NCI-H2227 (cell line): ENCODE data around the gene BANF1.
"Not testable (repeated sequence)": the region's sequence is repeated elsewhere in the genome, so short reads cannot be mapped to it uniquely, and the experiment has no call there.

Experiments used
- DNase-seq: peaks from one replicate; lab custom pipeline; 2025; ENCODE audit not compliant: unreplicated experiment; lab: John Stamatoyannopoulos, UW

Gene BANF1

DNA sequence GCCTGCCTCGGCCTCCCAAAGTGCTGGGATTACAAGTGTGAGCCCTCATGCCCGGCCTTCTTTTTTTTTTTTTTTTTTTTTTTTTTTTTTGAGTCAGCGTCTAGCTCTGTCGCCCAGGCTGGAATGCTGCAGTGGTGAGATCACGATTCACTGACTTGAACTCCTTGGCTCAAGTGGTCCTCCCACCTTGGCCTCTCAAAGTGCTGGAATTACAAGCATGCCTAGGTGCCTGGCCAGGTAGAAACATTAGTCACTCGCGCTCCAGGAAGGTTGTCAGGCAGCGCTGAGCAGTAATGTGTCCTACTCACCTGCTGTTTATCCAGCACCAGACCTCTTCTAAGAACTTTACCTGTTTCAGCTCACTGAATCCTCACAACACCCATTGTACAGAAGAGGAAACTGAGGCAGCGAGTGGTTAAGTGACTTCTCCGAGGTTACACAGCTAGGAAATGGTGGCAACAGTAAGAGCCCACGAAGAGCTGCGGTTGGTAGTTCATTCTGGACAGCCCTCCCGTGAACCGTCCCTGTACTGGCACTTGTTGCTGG lies 9.0 kb downstream of the BANF1 start:
- no peak for DNase-seq

DNA sequence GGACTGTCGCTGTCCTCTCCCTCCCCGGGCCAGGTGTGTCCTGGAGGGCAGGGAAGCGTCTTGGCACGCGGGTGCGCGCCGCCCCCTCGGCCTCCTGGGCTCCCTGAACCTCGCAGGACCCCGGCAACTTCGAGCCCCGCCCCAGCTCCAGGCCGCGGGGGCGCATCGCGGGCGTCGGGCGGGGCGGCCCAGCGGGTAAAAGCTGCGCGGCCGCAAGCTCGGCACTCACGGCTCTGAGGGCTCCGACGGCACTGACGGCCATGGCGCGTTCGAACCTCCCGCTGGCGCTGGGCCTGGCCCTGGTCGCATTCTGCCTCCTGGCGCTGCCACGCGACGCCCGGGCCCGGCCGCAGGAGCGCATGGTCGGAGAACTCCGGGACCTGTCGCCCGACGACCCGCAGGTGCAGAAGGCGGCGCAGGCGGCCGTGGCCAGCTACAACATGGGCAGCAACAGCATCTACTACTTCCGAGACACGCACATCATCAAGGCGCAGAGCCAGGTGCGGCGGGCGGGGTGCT lies 9.5 kb downstream of the BANF1 start, which contains the start of gene CST6:
CST6 (plus strand) TSS at position 224 of the 519 bp plus-strand sequence; CDS start at position 261, 37 bp downstream.
- DNase-seq = no peak

DNA sequence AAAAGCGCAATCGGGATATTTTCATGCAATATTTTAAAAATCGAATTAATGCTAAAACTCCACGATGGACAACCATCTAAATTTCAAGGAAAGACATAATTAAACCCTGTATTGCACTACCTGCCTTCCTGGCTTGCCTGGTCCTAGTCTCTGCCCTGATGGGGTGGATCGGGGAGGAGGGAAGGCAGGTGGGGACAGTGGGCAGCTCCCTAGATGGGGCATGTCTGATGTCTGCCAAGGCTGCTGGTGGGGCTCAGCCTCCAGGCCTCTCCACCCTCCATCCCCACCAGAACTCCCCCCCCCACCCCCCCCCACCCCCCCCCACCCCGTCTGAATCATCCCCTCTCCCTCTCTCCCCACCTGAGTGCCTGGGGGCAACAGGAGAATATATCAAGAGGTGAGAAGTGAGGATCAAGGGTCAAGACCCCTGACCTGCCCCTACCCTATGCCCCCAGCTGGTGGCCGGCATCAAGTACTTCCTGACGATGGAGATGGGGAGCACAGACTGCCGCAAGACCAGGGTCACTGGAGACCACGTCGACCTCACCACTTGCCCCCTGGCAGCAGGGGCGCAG lies 10.2 kb downstream of the BANF1 start:
- no peak for DNase-seq

DNA sequence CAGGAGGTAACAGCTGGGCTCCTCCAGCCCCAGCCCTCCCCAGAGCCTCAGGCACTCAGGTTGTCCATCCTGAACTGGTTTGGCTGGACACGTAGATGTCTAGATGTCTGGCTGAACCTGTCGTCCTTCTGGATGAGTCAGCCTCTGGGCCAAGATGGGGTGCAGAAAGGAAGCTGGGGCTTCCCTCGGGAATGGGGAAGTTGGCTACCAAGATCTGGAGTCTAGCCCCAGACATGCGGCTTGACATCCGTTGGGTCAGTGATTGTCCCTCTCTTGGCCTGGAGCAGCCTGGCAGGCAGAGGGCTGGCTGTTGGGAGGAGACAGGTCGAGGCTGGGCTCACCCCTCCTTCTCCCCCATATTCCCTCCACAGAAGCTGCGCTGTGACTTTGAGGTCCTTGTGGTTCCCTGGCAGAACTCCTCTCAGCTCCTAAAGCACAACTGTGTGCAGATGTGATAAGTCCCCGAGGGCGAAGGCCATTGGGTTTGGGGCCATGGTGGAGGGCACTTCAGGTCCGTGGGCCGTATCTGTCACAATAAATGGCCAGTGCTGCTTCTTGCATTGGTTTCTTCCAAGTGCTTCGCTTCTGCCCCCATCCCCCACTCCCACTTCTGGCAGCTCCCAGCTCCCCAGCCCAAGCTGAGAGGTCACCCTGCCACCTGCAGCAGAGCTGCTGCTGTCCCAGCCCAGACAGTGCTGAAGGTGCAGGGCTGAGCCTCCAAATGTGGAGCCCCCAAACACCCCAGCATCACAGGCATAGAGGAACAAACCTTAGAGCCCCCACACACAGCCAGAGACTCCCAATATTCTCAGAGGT lies 10.9 kb downstream of the BANF1 start:
- DNase-seq = no peak

DNA sequence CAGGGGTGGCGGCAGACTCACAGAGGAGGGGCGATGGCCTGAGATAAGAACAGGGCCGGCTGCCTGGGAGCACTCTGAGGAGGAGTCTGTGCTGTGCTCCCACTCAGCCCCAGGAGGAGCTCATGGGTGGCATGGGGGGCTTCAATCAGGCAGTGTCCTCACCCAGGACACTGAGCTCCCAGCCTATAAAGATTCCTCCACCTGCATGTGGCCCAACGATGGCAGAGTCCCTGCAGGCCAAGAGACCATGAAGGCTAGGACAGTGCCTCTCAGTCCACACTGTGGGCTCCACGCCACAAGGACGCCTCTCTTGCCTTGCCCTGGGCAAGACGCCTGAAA lies 11.4 kb downstream of the BANF1 start:
- no peak for DNase-seq

DNA sequence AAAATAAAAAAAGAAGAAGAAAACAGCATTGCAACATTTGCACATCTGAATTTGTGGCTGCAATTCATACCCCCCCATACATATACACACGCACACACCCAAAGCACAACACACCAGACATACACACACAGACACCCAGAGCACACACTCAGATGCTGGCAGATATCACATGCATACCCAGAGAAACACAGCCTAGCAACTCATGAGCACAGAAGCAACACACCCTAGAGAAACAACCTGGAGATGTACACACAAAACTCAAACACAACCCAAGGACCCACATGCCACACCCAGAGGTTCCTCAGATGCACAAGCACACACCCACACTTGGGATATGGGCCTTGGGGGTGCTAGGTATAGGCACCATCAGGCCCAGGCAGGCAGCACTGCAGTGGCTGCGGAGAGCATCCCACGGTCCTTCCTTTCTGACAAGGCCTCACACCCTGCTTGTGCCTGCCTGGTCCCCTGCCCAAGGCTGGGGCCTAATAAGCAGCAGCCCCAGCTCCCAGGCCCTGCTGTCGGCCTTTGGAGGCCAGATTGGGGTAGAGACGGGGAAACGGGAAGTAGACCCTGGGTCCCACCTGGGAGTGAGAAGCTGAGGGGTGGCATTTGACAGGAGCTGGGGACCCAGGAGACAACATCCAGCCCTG lies 12.6 kb downstream of the BANF1 start:
- no peak for DNase-seq

DNA sequence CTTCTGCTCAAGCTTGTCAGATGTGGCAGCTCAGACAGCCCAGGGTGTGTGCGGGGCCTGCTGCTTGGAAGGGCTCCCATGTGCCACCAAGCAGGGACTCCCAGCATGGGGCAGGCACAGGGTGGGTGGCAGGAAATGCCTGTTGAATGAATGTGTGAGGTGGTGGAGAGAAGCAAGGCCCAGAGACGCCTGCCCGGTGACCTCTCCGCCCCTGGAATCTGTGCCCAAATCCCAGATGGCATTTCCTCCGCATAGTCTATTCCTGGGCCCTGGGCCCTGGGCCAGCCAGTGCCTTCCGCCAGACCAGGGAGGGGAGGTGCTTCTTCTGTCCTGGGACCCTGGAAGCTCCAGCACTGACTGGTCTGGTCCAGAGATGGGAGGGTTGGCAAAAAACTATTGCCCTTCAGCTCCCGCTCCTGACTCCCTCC lies 13.2 kb downstream of the BANF1 start:
- no peak for DNase-seq

DNA sequence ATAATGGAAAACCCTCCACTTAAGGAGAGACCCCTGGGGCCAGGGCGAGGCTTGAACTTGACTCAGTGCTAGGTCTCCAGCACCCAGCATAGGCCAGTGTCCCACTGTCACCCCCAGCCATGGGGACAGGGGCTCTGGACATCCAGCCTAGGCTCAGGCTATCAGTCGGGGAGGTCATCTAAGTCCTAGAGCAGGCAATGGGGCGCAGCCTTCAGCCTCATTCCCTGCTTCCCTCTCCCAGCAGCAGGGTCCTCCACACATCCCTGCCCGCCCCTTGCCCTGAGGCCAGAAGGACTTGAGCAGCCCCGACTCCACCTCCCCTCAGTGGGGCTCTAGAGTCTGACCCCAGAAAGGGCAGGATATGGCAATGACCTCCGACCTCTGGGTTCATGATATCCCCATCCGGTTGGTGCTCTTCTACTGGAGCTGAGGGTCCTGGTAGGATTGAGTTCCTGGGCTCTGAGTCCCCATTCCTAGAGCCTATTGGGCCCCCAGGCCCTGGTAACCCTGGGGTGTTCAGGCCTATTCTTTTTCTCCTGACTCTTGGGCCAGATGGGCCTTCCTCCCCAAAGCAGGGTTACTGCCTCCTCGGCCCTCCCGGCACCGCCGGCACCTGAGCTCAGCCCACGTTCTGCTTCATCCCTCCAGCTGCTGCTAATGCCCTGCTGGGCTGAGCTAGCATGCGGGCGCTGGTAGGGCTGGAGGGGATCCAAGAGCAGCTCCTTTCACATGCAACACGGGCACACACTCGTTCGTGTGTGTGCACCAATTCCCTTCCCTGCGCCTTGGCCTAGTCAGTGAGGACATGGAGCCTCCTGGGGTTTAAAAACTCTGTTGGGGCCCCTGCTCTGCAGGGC lies 13.9 kb downstream of the BANF1 start:
- DNase-seq = no peak

DNA sequence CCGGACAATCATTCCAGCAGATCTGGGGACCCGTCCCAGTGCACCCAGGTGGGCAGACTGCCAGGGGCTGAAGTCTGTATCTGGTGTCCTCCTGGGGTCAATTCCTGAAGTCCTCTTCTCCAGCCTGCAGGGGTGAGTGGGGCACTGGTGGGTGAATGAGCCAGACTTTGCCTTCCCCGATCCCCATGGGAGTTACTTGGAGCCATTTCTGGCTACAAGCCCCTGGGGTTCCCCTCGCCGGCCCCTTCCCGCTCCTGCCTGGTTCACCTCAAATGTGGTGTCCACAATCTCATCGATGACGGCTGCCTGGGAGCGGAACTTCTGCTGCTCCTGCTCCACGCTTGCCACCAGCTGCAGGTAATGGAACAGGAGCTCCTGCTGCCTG lies 14.5 kb downstream of the BANF1 start:
- DNase-seq = no peak

DNA sequence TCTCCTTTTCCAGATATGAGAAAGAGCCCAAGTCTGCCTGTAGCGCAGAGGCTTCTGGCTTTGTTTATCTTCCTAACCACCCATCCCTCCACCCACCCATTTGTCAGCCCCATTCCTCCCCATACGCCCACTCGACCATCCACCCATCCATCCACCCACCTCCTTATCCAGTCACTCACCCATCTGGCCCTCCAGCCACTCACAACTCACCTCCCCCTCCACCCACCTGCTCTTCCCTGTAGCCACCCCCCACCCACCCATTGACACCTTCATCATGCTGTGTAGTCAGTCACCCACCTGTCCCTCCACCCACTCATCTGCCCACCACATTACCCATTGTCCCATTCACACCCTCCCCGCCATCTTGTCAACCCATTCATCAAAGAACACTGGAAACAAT lies 15.0 kb downstream of the BANF1 start:
- no peak for DNase-seq

DNA sequence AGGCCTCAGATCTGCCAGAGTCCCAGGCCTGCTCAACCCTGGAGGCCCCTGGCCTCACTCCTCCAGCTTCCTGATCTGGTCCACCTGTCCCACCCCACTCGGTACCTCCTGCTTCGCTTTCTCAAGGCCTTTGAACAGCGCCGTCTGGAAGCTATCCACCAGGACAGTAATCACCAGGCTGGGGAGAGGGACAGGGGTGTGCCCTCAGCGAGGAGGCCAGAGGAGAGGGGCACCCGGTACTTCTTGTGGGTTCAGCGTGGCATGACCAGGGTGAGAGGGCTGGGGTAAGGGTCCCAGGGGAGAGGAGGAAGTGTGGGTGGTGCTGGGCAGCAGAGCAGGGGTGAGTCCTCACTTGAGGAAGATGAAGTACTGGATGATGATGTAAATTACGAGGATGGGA lies 17.9 kb downstream of the BANF1 start:
- no peak for DNase-seq

DNA sequence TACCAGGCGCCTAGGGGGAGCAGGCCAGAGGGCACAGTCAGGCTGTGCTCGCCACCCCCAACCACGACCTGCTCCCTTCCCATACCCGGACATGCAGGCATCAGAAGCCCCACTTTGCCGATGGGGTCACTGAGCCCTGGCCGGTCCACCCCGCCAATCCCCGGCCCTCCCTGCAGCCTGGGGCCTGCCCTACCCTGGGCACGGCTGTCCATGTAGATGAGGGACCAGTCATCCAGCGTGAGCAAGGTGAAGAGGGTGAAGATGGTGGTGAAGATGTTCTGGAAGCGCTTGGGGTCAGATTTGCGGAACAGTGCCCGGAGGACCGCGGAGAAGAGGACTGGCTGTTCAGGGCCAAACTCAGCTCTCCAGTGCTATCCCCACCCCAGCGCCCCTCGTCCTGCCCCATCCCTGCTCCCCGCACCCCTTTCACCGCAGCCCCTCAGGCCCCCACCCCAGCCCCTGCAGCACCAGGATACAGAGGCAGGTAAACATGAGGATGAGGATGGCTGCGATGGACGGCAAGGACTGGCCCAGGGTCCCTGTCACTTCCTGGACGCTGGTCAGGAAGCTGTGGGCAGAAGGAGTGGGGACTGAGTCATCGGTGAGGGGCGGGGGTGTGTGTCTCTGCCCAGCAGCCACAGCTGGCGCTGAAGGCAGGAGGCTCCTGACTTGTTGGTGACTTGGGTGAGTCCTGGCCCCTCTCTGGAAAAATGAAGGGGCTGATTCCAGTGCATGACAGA lies 18.5 kb downstream of the BANF1 start:
- no peak for DNase-seq

DNA sequence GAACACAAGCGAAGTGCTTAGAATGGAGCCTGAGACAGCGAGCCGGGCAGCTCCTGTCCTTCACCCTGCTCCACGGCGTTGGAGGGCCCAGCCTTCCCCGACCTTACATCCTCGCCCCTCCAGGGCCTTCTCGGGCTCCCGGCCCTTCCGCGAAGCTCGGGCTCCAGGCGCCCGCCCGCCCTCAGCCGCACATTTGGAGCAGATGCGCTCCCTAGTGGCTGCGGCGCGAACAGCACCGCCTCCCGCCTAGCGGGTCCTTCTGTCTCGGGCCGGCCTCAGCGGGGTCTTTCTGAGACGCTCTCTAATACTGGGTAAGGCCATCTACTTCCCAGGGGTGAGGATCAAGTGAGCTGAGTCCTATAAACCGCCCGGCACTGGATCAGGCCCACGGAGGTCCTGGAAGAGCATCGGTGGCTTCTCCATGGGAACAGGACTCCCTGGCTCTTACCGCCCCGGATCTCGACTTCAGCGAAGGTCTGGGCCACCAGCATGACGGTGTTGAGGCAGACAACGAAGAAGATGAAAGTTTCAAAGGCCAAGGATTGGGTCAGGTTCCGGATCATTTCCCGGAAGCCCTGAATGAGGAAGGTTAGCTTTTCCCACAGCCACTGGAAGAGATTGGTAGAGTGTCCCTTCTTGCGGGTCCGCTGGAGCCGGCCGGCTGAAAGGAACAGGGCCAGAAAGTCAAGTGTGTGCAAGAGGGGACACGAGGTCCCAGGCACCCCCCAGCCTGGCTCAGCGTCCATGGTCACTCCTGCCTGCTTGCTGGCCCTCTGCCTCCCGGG lies 20.3 kb downstream of the BANF1 start:
- peak; percentile 87 for DNase-seq

DNA sequence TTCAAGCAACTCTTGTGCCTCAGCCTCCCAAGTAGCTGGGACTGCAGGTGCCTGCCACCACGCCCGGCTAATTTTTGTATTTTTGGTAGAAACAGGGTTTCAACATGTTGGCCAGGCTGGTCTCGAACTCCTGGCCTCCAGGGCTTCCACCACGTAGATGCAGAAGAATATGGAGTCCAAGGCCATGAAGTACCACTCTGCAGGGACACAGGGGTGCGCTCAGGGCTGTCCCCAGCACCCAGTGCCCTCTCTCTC lies 20.8 kb downstream of the BANF1 start:
- not testable (repeated sequence) for DNase-seq

DNA sequence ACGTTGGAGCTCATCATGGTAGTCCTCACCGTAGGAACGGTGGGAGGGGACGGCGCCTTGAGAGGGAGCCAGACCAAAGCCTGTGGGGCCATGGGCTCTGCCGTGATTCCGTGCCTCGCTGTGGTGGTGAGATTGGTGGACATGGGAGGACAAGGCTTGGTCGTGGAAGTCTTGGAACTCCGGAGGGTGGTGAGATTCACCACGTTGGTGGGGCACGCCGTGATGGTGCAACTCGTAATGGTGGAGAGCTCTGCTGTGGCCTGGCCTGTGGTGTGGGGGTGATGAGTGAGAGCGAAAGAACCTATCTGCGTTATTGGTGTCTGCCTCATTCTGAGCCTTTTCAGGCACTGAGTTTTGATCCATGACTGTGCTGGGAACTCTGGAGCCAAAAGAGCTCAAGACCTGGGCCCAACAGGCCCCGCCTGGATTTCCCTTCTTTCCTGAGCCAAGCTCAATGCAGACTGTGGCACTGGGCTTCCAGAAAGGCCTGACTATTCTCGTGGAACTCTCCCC lies 23.8 kb downstream of the BANF1 start, which contains the start of gene CATSPER1:
CATSPER1 (minus strand) TSS at position 463 of the 513 bp plus-strand sequence; CDS start at position 363, 100 bp downstream.
- DNase-seq = no peak

DNA sequence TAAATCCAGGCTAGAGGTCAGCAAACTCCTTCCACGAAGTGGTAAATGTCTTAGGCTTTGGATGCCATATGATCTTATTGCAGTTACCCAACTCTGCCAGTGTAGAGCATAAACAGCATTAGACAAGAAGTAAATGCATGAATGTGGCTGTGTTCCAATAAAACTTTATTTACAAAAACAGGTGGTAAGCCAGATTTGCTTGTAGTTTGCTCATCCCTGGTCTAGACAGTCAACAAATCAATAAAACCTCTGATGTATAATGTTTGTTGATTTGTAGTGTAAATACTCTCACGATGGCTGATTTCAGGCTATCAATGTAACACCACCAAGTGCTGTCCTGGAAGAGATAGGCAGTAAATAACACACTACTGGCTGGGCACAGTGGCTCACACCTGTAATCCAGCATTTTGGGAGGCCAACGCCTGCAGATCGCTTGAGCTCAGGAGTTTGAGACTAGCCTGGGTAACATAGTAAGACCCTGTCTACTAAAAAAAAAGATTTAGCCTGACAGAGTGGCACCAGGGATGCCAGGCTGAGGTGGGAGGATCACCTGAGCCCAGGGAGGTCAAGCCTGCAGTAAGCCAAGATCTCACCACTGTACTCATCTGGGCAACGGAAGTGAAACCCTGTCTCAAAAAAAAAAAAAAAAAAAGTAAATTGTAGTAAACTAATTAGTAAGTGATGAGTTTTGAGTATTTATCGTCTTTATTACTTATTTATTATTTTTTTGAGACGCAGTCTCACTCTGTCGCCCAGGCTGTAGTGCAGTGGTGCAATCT lies 30.8 kb downstream of the BANF1 start:
- no peak for DNase-seq

DNA sequence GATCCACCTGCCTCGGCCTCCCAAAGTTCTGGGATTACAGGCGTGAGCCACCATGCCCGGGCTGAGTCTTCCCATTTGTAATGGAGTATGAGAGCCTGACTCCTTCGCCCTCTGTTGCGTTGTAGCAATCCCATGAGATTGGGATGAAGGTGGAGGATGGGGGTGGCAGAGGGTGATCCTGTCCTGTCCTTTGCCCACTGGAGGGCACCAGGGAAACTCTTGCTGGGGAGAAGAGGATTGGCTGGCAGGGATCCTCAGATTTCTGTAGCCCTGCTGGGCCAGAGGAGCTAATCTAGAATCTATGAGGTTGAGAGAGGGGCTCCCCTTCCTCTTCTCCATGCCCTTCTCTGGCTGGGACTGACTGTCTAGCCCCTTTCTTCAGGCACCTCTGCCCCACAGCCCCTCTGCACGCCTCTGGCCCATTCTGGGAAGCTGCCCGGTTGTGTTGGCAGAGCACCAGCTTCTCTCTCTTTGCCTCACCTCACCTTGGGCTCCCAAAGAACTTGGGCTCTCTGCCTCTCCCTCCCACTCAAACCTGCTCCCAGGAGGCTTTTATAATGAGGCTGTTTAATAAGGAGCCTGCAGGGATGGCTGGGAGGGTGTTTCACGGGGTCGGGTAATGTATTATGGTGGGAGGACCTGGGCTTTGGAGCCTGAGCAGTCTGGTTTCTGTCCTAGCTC lies 33.5 kb downstream of the BANF1 start:
- no peak for DNase-seq

DNA sequence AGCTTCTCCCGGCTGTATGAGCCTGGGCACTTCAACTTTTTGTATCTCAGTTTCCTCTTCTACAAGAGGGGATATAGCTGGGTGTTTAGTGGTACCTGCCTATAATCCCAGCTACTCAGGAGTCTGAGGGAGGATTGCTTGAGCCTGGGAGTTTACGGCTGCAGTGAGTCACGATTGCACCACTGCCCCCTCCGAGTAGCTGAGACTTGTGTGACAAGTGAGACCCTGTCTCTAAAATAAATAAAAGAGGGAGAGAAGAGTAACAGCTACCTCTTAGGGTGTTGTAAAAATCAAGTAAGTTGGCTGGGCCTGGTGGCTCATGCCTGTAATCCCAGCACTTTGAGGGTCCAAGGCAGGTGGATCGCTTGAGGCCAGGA lies 34.0 kb downstream of the BANF1 start:
- no peak for DNase-seq
